MG63 (cell line): ENCODE data around the gene BCAM. TPM values are rescaled to one million over a fixed set of nuclear protein-coding genes. Genes with fewer than 3 reads are reported as not detected.
"Not testable (repeated sequence)": the region's sequence is repeated elsewhere in the genome, so short reads cannot be mapped to it uniquely, and the experiment has no call there.

Experiments used
- DNase-seq: peaks from one replicate; pipeline ENCODE4 v3.0.0-alpha.2; 2020
- H3K27me3 ChIP-seq: fragments of 250-450 bp; sonication (Bioruptor Pico); 2 replicates; pipeline ENCODE4 v1.5.1; 2020; ENCODE audit warnings: mild to moderate bottlenecking, moderate library complexity
- H3K36me3 ChIP-seq: fragments of 250-450 bp; sonication (Bioruptor Pico); 2 replicates; pipeline ENCODE4 v1.5.1; 2020; ENCODE audit warnings: mild to moderate bottlenecking, moderate library complexity
- H3K4me3 ChIP-seq: fragments of 250-450 bp; sonication (Bioruptor Pico); 2 replicates; pipeline ENCODE4 v1.5.1; 2020; ENCODE audit warnings: mild to moderate bottlenecking, moderate library complexity
- H3K9me3 ChIP-seq: fragments of 250-450 bp; sonication (Bioruptor Pico); 2 replicates; pipeline ENCODE4 v1.5.1; 2020; ENCODE audit warnings: mild to moderate bottlenecking, moderate library complexity
- total RNA-seq: library from RNA; depleted of rRNA; stranded (reverse); fragments of >200 nt; shearing (Covaris generic); gene quantifications from 2 replicates; pipeline ENCODE4 v1.2.3, GENCODE V29; 2014; ENCODE audit warnings: low replicate concordance; rRNA removed

BCAM gene
- total RNA-seq, 1 experiment from 2014 or later: 4.1 TPM

GRCh38 chr19:44851427-44851826 lies 42.5 kb downstream of the BCAM start:
- Histone ChIP-seq H3K9me3 (no peaks in the 10 kb centered on the region), H3K27me3 (no peaks in the 10 kb centered on the region), H3K36me3 (no peaks in the 10 kb centered on the region), H3K4me3 (no peak overlapping the region)
- DNase-seq: no peak

DNA sequence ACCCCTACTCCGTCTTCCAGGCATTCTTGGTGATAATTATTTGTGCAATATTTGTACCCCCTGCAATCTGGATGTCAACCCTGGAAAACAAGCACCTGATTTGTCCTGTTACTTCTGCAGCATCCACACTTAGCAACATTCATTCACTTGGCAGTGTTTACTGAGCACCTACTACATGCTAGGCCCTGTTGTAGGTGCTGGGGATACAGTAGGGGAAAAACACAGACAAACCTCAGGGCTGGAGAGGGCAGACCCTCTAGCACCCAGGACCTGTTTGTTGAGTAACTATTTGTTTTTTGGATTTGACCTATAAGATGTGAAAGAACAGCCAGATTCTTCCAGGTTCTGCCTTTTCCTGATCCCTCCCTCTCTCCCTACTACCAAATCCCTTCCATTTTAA lies 46.7 kb downstream of the BCAM start:
- DNase-seq: no peak
- Histone ChIP-seq H3K9me3 (no peaks in the 10 kb centered on the region), H3K36me3 (no peaks in the 10 kb centered on the region; the same call in 1 of the 2 replicates), H3K4me3 (no peak overlapping the region), H3K27me3 (no peaks in the 10 kb centered on the region)

GRCh38 chr19:44856421-44857083 lies 47.6 kb downstream of the BCAM start:
- Histone ChIP-seq H3K36me3 (peaks cover 6% of the 10 kb centered on the region; the same call in 1 of the 2 replicates), H3K4me3 (no peak overlapping the region), H3K27me3 (no peaks in the 10 kb centered on the region), H3K9me3 (no peaks in the 10 kb centered on the region)
- DNase-seq: no peak

DNA sequence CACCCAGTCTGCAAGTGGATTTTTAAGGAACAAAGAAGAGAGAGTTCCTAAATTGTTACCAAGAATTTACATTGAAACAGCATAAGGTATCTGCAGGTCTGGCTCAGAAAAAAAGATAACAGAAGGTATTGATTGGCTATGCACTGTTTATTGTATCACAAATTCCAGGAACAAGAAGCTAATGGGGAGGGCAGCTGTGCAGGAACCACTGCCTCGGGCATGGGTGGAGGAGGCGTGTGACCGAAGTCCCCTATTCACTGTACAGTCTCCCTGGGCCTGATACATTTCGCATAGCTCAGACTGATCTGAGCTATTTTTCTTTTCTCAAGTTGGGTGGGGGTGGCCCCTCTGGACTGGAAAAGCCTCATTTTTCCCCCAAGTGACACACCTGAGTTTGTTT lies 48.9 kb downstream of the BCAM start:
- Histone ChIP-seq H3K36me3 (peaks cover 6% of the 10 kb centered on the region; the same call in 1 of the 2 replicates), H3K9me3 (no peaks in the 10 kb centered on the region), H3K27me3 (no peaks in the 10 kb centered on the region), H3K4me3 (no peak overlapping the region)
- DNase-seq: no peak

DNA sequence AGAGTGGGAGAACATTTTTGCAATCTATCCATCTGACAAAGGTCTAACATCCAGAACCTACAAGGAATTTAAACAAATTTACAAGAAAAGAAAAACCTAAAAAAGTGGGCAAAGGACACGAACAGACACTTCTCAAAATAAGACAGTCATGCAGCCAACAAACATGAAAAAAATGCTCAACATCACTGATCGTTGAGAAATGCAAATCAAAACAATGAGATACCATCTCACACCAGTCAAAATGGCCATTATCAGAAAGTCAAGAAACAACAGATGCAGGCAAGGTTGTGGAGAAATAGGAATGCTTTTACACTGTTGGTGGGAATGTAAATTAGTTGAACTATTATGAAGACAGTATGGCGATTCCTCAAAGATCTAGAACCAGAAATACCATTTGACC lies 52.7 kb downstream of the BCAM start:
- not testable (repeated sequence) for H3K36me3 ChIP-seq, H3K27me3 ChIP-seq, H3K4me3 ChIP-seq, DNase-seq, H3K9me3 ChIP-seq

GRCh38 chr19:44863990-44864389 lies 55.1 kb downstream of the BCAM start:
- Histone ChIP-seq H3K36me3 (peaks cover 7% of the 10 kb centered on the region), H3K4me3 (no peak overlapping the region), H3K9me3 (no peaks in the 10 kb centered on the region), H3K27me3 (no peaks in the 10 kb centered on the region)
- no peak for DNase-seq

DNA sequence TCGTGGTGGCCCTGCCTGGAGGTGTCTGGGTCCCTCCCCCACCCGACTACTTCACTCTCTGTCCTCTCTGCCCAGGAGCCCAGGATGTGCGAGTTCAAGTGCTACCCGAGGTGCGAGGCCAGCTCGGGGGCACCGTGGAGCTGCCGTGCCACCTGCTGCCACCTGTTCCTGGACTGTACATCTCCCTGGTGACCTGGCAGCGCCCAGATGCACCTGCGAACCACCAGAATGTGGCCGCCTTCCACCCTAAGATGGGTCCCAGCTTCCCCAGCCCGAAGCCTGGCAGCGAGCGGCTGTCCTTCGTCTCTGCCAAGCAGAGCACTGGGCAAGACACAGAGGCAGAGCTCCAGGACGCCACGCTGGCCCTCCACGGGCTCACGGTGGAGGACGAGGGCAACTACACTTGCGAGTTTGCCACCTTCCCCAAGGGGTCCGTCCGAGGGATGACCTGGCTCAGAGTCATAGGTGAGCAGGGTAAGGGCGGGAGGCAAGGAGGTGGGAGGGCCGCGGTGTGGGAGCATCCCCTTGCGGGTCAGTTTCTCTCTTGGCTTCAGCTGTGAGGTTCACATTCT lies 56.4 kb downstream of the BCAM start:
- peaks cover 8% of the 10 kb centered on the region for H3K36me3 ChIP-seq
- no peaks in the 10 kb centered on the region for H3K9me3 ChIP-seq
- DNase-seq: no peak
- no peaks in the 10 kb centered on the region for H3K27me3 ChIP-seq
- no peak overlapping the region for H3K4me3 ChIP-seq

GRCh38 chr19:44866664-44867063 lies 57.8 kb downstream of the BCAM start:
- Histone ChIP-seq H3K36me3 (peaks cover 4% of the 10 kb centered on the region), H3K9me3 (no peaks in the 10 kb centered on the region), H3K4me3 (no peak overlapping the region), H3K27me3 (no peaks in the 10 kb centered on the region)
- no peak for DNase-seq

GRCh38 chr19:44867578-44867977 lies 58.7 kb downstream of the BCAM start:
- Histone ChIP-seq H3K27me3 (no peaks in the 10 kb centered on the region), H3K9me3 (no peaks in the 10 kb centered on the region), H3K4me3 (no peak overlapping the region), H3K36me3 (peaks cover 13% of the 10 kb centered on the region)
- DNase-seq: no peak

DNA sequence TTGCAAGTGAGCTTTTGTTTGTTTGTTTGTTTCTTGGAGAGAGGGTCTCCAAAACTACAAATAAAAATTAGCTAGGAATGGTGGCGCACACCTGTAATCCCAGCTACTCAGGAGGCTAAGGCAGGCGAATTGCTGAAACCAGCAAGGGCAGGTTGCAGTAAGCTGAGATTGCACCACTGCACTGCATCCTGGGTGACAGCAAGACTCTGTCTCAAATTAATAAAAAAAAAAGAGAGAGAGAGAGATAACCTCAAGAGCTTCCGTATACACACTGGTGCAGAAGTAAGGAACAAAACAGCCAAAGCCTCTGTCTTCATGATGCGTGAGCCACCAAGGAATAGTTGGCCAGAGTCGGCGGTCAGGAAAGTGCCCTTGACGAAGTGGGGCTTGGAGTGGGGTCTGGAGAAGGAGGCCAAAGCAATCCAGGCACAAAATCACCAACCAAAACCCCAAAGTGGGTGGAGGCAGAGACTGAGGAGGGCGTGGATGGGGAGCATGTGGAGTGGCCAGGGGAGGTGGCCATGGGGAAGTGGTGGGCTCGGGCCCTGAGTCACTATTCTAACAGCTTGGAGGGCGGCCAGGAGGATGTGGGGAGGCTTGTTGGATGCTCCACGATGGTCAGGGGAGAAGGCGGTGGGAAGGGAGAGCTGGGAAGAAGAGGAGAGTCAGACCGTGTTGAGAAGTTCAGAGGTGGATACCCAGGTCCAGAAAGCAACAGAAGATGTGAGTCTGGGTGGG lies 61.0 kb downstream of the BCAM start:
- DNase-seq: peak; percentile 32
- Histone ChIP-seq H3K9me3 (no peaks in the 10 kb centered on the region), H3K36me3 (peaks cover 31% of the 10 kb centered on the region), H3K4me3 (no peak overlapping the region), H3K27me3 (no peaks in the 10 kb centered on the region)

Other genes starting within 250 kb of the BCAM start
- gene IGSF23, start 195.5 kb upstream of the BCAM start, total RNA-seq: 3.0 TPM in 1 of 2 replicates, not detected in the other
- 120 and 141 TPM in 2 replicates for gene PVR, start 165.2 kb upstream of the BCAM start, total RNA-seq
- gene CEACAM19, start 137.6 kb upstream of the BCAM start, total RNA-seq: 0.47 and 0.69 TPM in 2 replicates
- gene CEACAM16, start 110.0 kb upstream of the BCAM start, total RNA-seq: 0.92 TPM in 1 of 2 replicates, not detected in the other
- 2.2 and 3.6 TPM in 2 replicates for gene BCL3, start 60.4 kb upstream of the BCAM start, total RNA-seq
- gene CBLC, start 31.2 kb upstream of the BCAM start, total RNA-seq: not detected in 2 replicates
- 23.6 and 38.2 TPM in 2 replicates for gene NECTIN2, start 37.2 kb downstream of the BCAM start, total RNA-seq
- 265 and 461 TPM in 2 replicates for gene TOMM40, start 82.2 kb downstream of the BCAM start, total RNA-seq
- gene APOE, start 96.7 kb downstream of the BCAM start, total RNA-seq: 0.67 and 3.2 TPM in 2 replicates
- not detected in 2 replicates for gene APOC1, start 105.5 kb downstream of the BCAM start, total RNA-seq
- not detected in 2 replicates for gene APOC4, start 133.1 kb downstream of the BCAM start, total RNA-seq
- gene APOC2, start 136.9 kb downstream of the BCAM start, total RNA-seq: not detected in 2 replicates
- gene CLPTM1, start 146.3 kb downstream of the BCAM start, total RNA-seq: 5.2 and 14.0 TPM in 2 replicates
- gene RELB, start 192.4 kb downstream of the BCAM start, total RNA-seq: 8.5 and 16.8 TPM in 2 replicates
- 22.7 and 25.1 TPM in 2 replicates for gene CLASRP, start 229.9 kb downstream of the BCAM start, total RNA-seq